Inferior parietal cortex (tissue), 1 donor: Measurements from ENCODE around the gene EIF5A2.

ENCODE experiments used
- DNase-seq: peaks from one replicate; pipeline ENCODE4 v3.0.0-alpha.2; 2016; ENCODE audit errors: extremely low spot score

EIF5A2 gene

DNA sequence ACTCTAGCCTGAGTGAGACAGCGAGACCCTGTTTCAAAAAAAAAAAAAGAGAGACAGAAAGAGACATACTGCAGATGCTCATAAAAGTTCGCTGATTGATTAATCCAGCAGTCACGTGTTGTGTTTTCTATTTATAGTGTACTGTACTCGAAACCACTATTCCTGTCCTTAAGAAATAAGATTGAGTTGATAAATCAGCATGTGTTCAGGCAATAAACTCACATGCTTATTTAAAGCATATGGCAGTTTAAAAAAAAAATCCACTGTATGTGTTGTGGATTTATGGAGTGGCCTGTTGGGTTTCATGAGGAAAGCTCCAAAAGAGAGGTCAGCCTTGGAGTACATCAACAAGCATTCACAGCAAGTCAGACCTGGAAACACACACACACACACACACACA, 56.1 kb downstream of the EIF5A2 start:
- DNase-seq: no peak

- no peak for DNase-seq
These were observed 60.0 kb downstream of the EIF5A2 start for GRCh38 chr3:170848292-170848917.

GRCh38 chr3:170844377-170844776, 64.1 kb downstream of the EIF5A2 start:
- no peak for DNase-seq

DNA sequence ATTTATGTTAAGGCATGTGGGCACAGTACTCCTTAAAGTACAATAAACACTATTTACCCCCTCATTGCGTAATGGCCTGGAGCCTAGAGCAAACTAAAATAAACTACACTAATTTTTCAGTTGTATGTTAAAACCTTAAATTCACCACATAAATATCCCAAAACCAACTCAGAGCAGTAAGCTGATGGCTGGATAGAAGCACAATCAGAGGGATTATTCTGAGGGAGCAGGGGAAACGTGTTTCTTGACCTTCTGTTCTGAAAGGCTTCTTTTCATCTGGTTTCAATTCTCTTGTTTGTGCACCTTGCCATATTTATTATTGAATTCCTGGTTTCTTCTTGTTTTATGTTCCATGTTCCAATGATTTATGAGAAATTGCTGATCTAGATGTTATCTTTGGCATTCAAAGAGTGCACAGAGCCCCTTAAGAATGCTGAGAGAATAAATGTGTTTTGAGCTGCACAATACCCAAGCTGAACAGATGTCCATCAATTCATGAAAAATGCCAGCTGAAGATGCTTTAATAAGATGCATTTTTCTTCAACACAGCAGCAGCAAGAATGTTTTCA, 68.1 kb downstream of the EIF5A2 start:
- no peak for DNase-seq

- no peak for DNase-seq
These were observed 68.8 kb downstream of the EIF5A2 start for GRCh38 chr3:170839518-170840100.
